H9 (cell line): Measurements from ENCODE around the gene PTAR1. TPM values are rescaled to one million over a fixed set of nuclear protein-coding genes. Genes with fewer than 3 reads are reported as not detected.

Experiments used
- DNase-seq: peaks from one replicate; pipeline ENCODE4 v3.0.0-alpha.2; 2017
- H2AFZ ChIP-seq: one replicate; pipeline ENCODE4 v1.6.1; 2013; ENCODE audit warnings: mild to moderate bottlenecking, low read length, control low read depth, moderate library complexity
- H2AK5ac ChIP-seq: 2 replicates; pipeline ENCODE4 v1.6.1; 2013; ENCODE audit warnings: low read length, control low read depth, mixed read lengths; ENCODE audit not compliant: insufficient read length
- H2BK120ac ChIP-seq: one replicate; pipeline ENCODE4 v1.6.1; 2013; ENCODE audit warnings: low read depth, mild to moderate bottlenecking, low read length, control low read depth, inconsistent platforms; ENCODE audit not compliant: poor library complexity, severe bottlenecking
- H2BK12ac ChIP-seq: 2 replicates; pipeline ENCODE4 v1.6.1; 2013; ENCODE audit warnings: low read length, control low read depth, mixed read lengths, low read depth; ENCODE audit not compliant: insufficient read length
- H2BK15ac ChIP-seq: 2 replicates; pipeline ENCODE4 v1.6.1; 2013; ENCODE audit warnings: low read depth, low read length, control low read depth
- H2BK20ac ChIP-seq: one replicate; pipeline ENCODE4 v1.6.1; 2013; ENCODE audit warnings: low read depth, mild to moderate bottlenecking, low read length, control low read depth, inconsistent platforms; ENCODE audit not compliant: poor library complexity, severe bottlenecking
- H2BK5ac ChIP-seq: 2 replicates; pipeline ENCODE4 v1.6.1; 2013; ENCODE audit warnings: low read length, control low read depth, mixed read lengths; ENCODE audit not compliant: insufficient read length
- H3K14ac ChIP-seq: 2 replicates; pipeline ENCODE4 v1.6.1; 2013; ENCODE audit warnings: low read length, control low read depth; ENCODE audit not compliant: insufficient read depth
- H3K18ac ChIP-seq: 2 replicates; pipeline ENCODE4 v1.6.1; 2013; ENCODE audit warnings: low read depth, mild to moderate bottlenecking, mixed read lengths, low read length, control low read depth; ENCODE audit not compliant: insufficient read length
- H3K23ac ChIP-seq: 2 replicates; pipeline ENCODE4 v1.6.1; 2013; ENCODE audit warnings: low read length, control low read depth, mixed read lengths, low read depth; ENCODE audit not compliant: insufficient read length
- H3K23me2 ChIP-seq: 2 replicates; pipeline ENCODE4 v1.6.1; 2013; ENCODE audit warnings: low read depth, mild to moderate bottlenecking, mixed read lengths, low read length, control low read depth; ENCODE audit not compliant: insufficient read length, poor library complexity, severe bottlenecking
- H3K27ac ChIP-seq: 2 replicates; pipeline ENCODE4 v1.5.1; 2013; ENCODE audit warnings: low read length, control low read depth, mixed read lengths, low read depth; ENCODE audit not compliant: insufficient read length
- H3K27me3 ChIP-seq: 2 replicates; pipeline ENCODE4 v1.6.1; 2013; ENCODE audit warnings: low read length, control low read depth, inconsistent platforms; ENCODE audit not compliant: insufficient read depth
- H3K4ac ChIP-seq: 2 replicates; pipeline ENCODE4 v1.6.1; 2013; ENCODE audit warnings: low read depth, mild to moderate bottlenecking, control low read depth, inconsistent platforms, low read length, moderate library complexity
- H3K4me1 ChIP-seq: 2 replicates; pipeline ENCODE4 v1.6.1; 2013; ENCODE audit warnings: low read length, control low read depth, inconsistent platforms; ENCODE audit not compliant: insufficient read depth
- H3K4me2 ChIP-seq: 2 replicates; pipeline ENCODE4 v1.6.1; 2013; ENCODE audit warnings: low read length, control low read depth, mixed read lengths; ENCODE audit not compliant: insufficient read length, insufficient read depth
- H3K56ac ChIP-seq: 2 replicates; pipeline ENCODE4 v1.6.1; 2013; ENCODE audit warnings: low read depth, mild to moderate bottlenecking, mixed read lengths, low read length, control low read depth; ENCODE audit not compliant: insufficient read length
- H3K79me1 ChIP-seq: 2 replicates; pipeline ENCODE4 v1.6.1; 2013; ENCODE audit warnings: low read depth, mild to moderate bottlenecking, moderate library complexity, low read length, control low read depth, inconsistent platforms; ENCODE audit not compliant: insufficient read depth, poor library complexity, severe bottlenecking
- H3K79me2 ChIP-seq: 2 replicates; pipeline ENCODE4 v1.6.1; 2013; ENCODE audit warnings: low read length, control low read depth, inconsistent platforms; ENCODE audit not compliant: insufficient read depth
- H3K9ac ChIP-seq: 2 replicates; pipeline ENCODE4 v1.6.1; 2013; ENCODE audit warnings: low read length, control low read depth, mixed read lengths; ENCODE audit not compliant: insufficient read length; ENCODE audit errors: extremely low read depth
- H3K9me3 ChIP-seq: one replicate; pipeline ENCODE4 v1.6.1; 2013; ENCODE audit warnings: low read depth, low read length, inconsistent platforms; ENCODE audit not compliant: control insufficient read depth
- H3T11ph ChIP-seq: one replicate; pipeline ENCODE4 v1.6.1; 2013; ENCODE audit warnings: mild to moderate bottlenecking, low read length, control low read depth, inconsistent platforms
- H4K20me1 ChIP-seq: one replicate; pipeline ENCODE4 v1.6.1; 2013; ENCODE audit not compliant: control insufficient read depth, insufficient read length, insufficient read depth
- H4K5ac ChIP-seq: 2 replicates; pipeline ENCODE4 v1.6.1; 2013; ENCODE audit warnings: low read depth, mild to moderate bottlenecking, mixed read lengths, low read length, control low read depth; ENCODE audit not compliant: insufficient read length
- H4K8ac ChIP-seq: replicated peaks from 2 replicates; pipeline ENCODE4 v1.6.1; 2013; ENCODE audit warnings: low read length, control low read depth, mixed read lengths, low read depth; ENCODE audit not compliant: insufficient read length
- H4K91ac ChIP-seq: 2 replicates; pipeline ENCODE4 v1.6.1; 2013; ENCODE audit warnings: low read depth, mild to moderate bottlenecking, moderate library complexity, mixed read lengths, low read length, control low read depth; ENCODE audit not compliant: insufficient read length
- H3K27ac Mint-ChIP-seq, 3 experiments: 2 replicates in 2 of 3; 3 replicates in 1 of 3; pipeline ENCODE4 v1.8.0; 2020 to 2021; ENCODE audit warnings: mixed read lengths in 3 of 3, mild to moderate bottlenecking in 1 of 3, moderate library complexity in 1 of 3
- H3K27me3 Mint-ChIP-seq: 2 replicates; pipeline ENCODE4 v1.8.0; 2021; ENCODE audit warnings: low read depth, mild to moderate bottlenecking, moderate library complexity, mixed read lengths
- H3K36me3 Mint-ChIP-seq, 3 experiments: 2 replicates in 2 of 3; 3 replicates in 1 of 3; pipeline ENCODE4 v1.8.0; 2020 to 2021; ENCODE audit warnings: low read depth in 3 of 3, mixed read lengths in 3 of 3; ENCODE audit not compliant: insufficient read depth in 1 of 3
- H3K4me1 Mint-ChIP-seq, 2 experiments: 2 replicates each; pipeline ENCODE4 v1.8.0; 2020; ENCODE audit warnings: mixed read lengths in 2 of 2
- H3K4me3 Mint-ChIP-seq, 2 experiments: 2 replicates in 1 of 2; 3 replicates in 1 of 2; pipeline ENCODE4 v1.8.0; 2020 to 2021; ENCODE audit warnings: mild to moderate bottlenecking in 2 of 2, mixed read lengths in 2 of 2, moderate library complexity in 1 of 2
- H3K9me3 Mint-ChIP-seq, 2 experiments: 2 replicates in 1 of 2; 3 replicates in 1 of 2; pipeline ENCODE4 v1.8.0; 2020; ENCODE audit warnings: mild to moderate bottlenecking in 2 of 2, mixed read lengths in 2 of 2, moderate library complexity in 1 of 2
- WGBS: extraction: QIAGEN DNeasy Blood & Tissue Kit; methylation state at CpG from one replicate; pipeline ENCODE4 v1.1.7; 2013; ENCODE audit warnings: missing lambda C conversion rate, low lambda C conversion rate, mixed read lengths; ENCODE audit not compliant: insufficient read length; ENCODE audit errors: extremely low coverage; 5-methylcytosine and 5-hydroxymethylcytosine counted together
- total RNA-seq: library from RNA; stranded (reverse); gene quantifications from 2 replicates; pipeline ENCODE4 v1.2.1, GENCODE V29; 2021
- TF ChIP-seq, protein P1 (sequence below): fragments of 200-600 bp; sonication (generic); conservative IDR thresholded peaks from 3 replicates; pipeline ENCODE4 v1.8.0; 2021; ENCODE audit warnings: antibody characterized with exemption, mild to moderate bottlenecking

Gene PTAR1
- total RNA-seq, 1 experiment from 2014 or later: 117 TPM

DNA sequence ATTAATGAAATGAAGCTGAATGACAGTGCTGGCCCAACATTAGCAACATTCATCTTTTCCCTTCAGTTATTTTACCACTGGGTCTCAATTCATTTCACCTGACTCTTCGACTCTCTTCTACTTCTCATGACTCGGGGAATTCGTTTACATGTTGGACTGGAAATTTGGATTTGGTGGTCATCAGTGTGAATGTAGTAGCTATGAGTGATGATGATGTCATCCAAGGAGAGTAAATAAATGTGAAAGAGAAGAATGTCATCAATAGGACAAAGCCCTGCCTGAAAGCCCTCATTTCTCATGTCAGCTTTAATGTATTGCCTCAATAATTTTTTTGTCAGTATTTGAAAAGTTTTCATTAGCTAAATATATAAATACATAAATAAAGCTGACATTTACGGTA, 38.9 kb upstream of the PTAR1 start:
- no peak overlapping the region for H2BK120ac ChIP-seq
- Mint-ChIP-seq H3K27me3 (no peaks in the 10 kb centered on the region; the same call in 1 of the 2 replicates), H3K4me3 (no peak overlapping the region), H3K27ac (no peak overlapping the region), H3K4me1 (peaks cover 0 to 2% of the 10 kb centered on the region in 2 experiments; a peak in 1 of 4 replicates), H3K36me3 (peaks cover 3 to 14% (median 7%) of the 10 kb centered on the region in 3 experiments; a peak in 5 of 7 replicates), H3K9me3 (peaks cover 4 to 12% of the 10 kb centered on the region in 2 experiments)
- H4K8ac ChIP-seq: no peak overlapping the region
- no peak overlapping the region for H3T11ph ChIP-seq
- no peak overlapping the region for H4K5ac ChIP-seq
- H3K4me1 ChIP-seq: no peaks in the 10 kb centered on the region
- H3K79me1 ChIP-seq: no peaks in the 10 kb centered on the region
- TF ChIP-seq, protein P1, sequence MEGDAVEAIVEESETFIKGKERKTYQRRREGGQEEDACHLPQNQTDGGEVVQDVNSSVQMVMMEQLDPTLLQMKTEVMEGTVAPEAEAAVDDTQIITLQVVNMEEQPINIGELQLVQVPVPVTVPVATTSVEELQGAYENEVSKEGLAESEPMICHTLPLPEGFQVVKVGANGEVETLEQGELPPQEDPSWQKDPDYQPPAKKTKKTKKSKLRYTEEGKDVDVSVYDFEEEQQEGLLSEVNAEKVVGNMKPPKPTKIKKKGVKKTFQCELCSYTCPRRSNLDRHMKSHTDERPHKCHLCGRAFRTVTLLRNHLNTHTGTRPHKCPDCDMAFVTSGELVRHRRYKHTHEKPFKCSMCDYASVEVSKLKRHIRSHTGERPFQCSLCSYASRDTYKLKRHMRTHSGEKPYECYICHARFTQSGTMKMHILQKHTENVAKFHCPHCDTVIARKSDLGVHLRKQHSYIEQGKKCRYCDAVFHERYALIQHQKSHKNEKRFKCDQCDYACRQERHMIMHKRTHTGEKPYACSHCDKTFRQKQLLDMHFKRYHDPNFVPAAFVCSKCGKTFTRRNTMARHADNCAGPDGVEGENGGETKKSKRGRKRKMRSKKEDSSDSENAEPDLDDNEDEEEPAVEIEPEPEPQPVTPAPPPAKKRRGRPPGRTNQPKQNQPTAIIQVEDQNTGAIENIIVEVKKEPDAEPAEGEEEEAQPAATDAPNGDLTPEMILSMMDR: no peak
- no peaks in the 10 kb centered on the region for H3K9me3 ChIP-seq
- no peak overlapping the region for H3K9ac ChIP-seq
- no peak overlapping the region for H3K27ac ChIP-seq
- H4K20me1 ChIP-seq: no peaks in the 10 kb centered on the region
- no peak overlapping the region for H3K4me2 ChIP-seq
- H3K23me2 ChIP-seq: no peaks in the 10 kb centered on the region
- H2AK5ac ChIP-seq: no peak overlapping the region
- no peak overlapping the region for H3K56ac ChIP-seq
- H3K79me2 ChIP-seq: no peaks in the 10 kb centered on the region
- H3K23ac ChIP-seq: no peak overlapping the region
- no peak overlapping the region for H2BK20ac ChIP-seq
- H3K27me3 ChIP-seq: no peaks in the 10 kb centered on the region
- no peak overlapping the region for H3K4ac ChIP-seq
- no peak overlapping the region for H2AFZ ChIP-seq
- no peak overlapping the region for H2BK12ac ChIP-seq
- DNase-seq: no peak
- H2BK5ac ChIP-seq: no peak overlapping the region
- no peak overlapping the region for H4K91ac ChIP-seq
- no CpG with 5 or more reads among the region's 4 CpGs for WGBS
- H3K14ac ChIP-seq: no peak overlapping the region
- H3K18ac ChIP-seq: no peak overlapping the region
- H2BK15ac ChIP-seq: no peak overlapping the region
